Body of pancreas (tissue), 4 donors: Measurements from ENCODE around the gene ADCY10.
"Not testable (repeated sequence)": the region's sequence is repeated elsewhere in the genome, so short reads cannot be mapped to it uniquely, and the experiment has no call there.

Source experiments
- POLR2A ChIP-seq, 3 donors: fragments of 450-650 bp; IDR thresholded peaks; one replicate each; pipeline ENCODE4 v1.6.1; 2016; ENCODE audit warnings: antibody characterized with exemption in 3 of 3, mild to moderate bottlenecking in 2 of 3
- TF ChIP-seq, protein P1 (sequence below), 7 experiments: fragments of 450-650 bp in 4 of 7; fragments of 200-600 bp in 3 of 7; sonication (generic) in 3 of 7; IDR thresholded peaks; one replicate each; pipeline ENCODE4 v1.5.1; 2016 to 2019; ENCODE audit warnings: antibody characterized with exemption in 7 of 7

DNA sequence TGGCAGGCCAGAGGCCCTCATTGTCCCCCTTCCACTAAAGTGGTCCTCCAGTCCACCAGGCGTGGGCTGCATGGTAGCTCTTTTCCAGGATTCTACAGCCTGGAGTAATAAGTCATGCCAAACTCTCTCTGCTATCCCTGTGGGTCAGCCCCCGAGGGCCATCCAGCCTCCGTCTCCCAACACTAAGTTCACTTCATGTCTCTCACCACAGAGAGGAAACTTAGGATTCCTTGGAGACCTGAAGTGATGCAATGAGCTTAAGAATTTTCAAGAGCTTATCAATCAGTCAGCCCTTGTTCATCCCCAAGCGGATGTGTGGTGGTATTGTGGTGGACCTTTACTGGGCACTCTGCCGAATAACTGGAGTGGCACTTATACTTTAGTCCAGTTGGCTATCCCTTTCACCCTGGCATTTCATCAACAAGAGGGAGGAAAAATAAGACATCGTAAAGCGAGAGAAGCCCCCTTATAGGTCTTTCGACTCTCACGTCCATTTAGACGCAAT, 48.1 kb downstream of the ADCY10 start:
- TF ChIP-seq, protein P1, sequence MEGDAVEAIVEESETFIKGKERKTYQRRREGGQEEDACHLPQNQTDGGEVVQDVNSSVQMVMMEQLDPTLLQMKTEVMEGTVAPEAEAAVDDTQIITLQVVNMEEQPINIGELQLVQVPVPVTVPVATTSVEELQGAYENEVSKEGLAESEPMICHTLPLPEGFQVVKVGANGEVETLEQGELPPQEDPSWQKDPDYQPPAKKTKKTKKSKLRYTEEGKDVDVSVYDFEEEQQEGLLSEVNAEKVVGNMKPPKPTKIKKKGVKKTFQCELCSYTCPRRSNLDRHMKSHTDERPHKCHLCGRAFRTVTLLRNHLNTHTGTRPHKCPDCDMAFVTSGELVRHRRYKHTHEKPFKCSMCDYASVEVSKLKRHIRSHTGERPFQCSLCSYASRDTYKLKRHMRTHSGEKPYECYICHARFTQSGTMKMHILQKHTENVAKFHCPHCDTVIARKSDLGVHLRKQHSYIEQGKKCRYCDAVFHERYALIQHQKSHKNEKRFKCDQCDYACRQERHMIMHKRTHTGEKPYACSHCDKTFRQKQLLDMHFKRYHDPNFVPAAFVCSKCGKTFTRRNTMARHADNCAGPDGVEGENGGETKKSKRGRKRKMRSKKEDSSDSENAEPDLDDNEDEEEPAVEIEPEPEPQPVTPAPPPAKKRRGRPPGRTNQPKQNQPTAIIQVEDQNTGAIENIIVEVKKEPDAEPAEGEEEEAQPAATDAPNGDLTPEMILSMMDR (IDR thresholded peaks at IDR 0.05), result not testable (repeated sequence)
- TF ChIP-seq POLR2A (IDR thresholded peaks at IDR 0.05), result not testable (repeated sequence)
